GM11168 (cell line): Measurements from ENCODE around the gene TVP23C.

Experiments
- in situ Hi-C: fragments of 300-500 bp; cut with MboI; formaldehyde crosslinking; loops from one replicate; pipeline ENCODE4 v1.12.0; 2022; ENCODE audit warnings: low sequenced_read_pairs; ENCODE audit not compliant: unreplicated experiment

Gene TVP23C

GRCh38 chr17:15468126-15468525 lies 95.2 kb downstream of the TVP23C start:
- in situ Hi-C loops = no loop called here

GRCh38 chr17:15467592-15467991 lies 95.7 kb downstream of the TVP23C start, which contains the start of gene CDRT4:
TSS of gene CDRT4 (minus strand) at chr17:15467621. CDS start at chr17:15440238, 27,383 bp downstream.
- in situ Hi-C loops = no loop called here

- in situ Hi-C loops = no loop called here
These were observed 97.2 kb downstream of the TVP23C start for GRCh38 chr17:15466131-15466530.

- in situ Hi-C loops = no loop called here
These were observed 98.1 kb downstream of the TVP23C start for GRCh38 chr17:15465045-15465701.

GRCh38 chr17:15464231-15464985 lies 98.9 kb downstream of the TVP23C start:
- in situ Hi-C loops = no loop called here

GRCh38 chr17:15462976-15463772 lies 100.1 kb downstream of the TVP23C start:
- in situ Hi-C loops = no loop called here

GRCh38 chr17:15457723-15458094 lies 105.6 kb downstream of the TVP23C start:
- in situ Hi-C loops = no loop called here

- in situ Hi-C loops = no loop called here
These were observed 106.1 kb downstream of the TVP23C start for GRCh38 chr17:15456972-15457722.

- in situ Hi-C loops = no loop called here
These were observed 106.8 kb downstream of the TVP23C start for GRCh38 chr17:15456496-15456895.

- in situ Hi-C loops = no loop called here
These were observed 108.9 kb downstream of the TVP23C start for GRCh38 chr17:15454346-15454745.

GRCh38 chr17:15453782-15454181 lies 109.5 kb downstream of the TVP23C start:
- in situ Hi-C loops = no loop called here

- in situ Hi-C loops = no loop called here
These were observed 110.0 kb downstream of the TVP23C start for GRCh38 chr17:15453246-15453645.

GRCh38 chr17:15452746-15453145 lies 110.5 kb downstream of the TVP23C start:
- in situ Hi-C loops = no loop called here
